Measurements from ENCODE around the gene GGA1.

GGA1 gene

GRCh38 chr22:37676736-37677492 lies 68.3 kb downstream of the GGA1 start:
- DNase-seq: peak; percentile 88 to 95 (median 94)

- DNase-seq: no peak
These were observed 68.9 kb downstream of the GGA1 start for GRCh38 chr22:37677493-37677974.

GRCh38 chr22:37678372-37678771 lies 69.7 kb downstream of the GGA1 start:
- DNase-seq: no peak

- DNase-seq: no peak
These were observed 71.0 kb downstream of the GGA1 start for GRCh38 chr22:37679670-37680069.

GRCh38 chr22:37680191-37680851 lies 71.7 kb downstream of the GGA1 start:
- no peak for DNase-seq

GRCh38 chr22:37681001-37681424 lies 72.4 kb downstream of the GGA1 start:
- no peak for DNase-seq

- peak; percentile 27 to 76 (median 60) for DNase-seq
These were observed 73.0 kb downstream of the GGA1 start for GRCh38 chr22:37681556-37682049.
